Adrenal gland (tissue), 5 donors: ENCODE results near the gene OMP.

Source experiments
- POLR2A ChIP-seq, 2 donors: fragments of 450-650 bp; IDR thresholded peaks; one replicate each; pipeline ENCODE4 v1.6.1; 2017; ENCODE audit warnings: antibody characterized with exemption in 2 of 2, mild to moderate bottlenecking in 2 of 2, moderate library complexity in 1 of 2
- TF ChIP-seq, protein P1 (sequence below), 6 experiments: fragments of 450-650 bp in 4 of 6; fragments of 200-600 bp in 2 of 6; sonication (generic) in 1 of 6; IDR thresholded peaks; 1 replicate in 5 of 6; 2 replicates in 1 of 6; pipeline versions ENCODE4 v1.5.1 to v1.8.0; 2016 to 2021; ENCODE audit warnings: antibody characterized with exemption in 6 of 6, mild to moderate bottlenecking in 2 of 6, moderate library complexity in 1 of 6
- donor health status: DM: no; HTN: no; CAD: no.

GRCh38 chr11:77111277-77111676 is 8.6 kb downstream of the OMP start:
- TF ChIP-seq, protein P1, sequence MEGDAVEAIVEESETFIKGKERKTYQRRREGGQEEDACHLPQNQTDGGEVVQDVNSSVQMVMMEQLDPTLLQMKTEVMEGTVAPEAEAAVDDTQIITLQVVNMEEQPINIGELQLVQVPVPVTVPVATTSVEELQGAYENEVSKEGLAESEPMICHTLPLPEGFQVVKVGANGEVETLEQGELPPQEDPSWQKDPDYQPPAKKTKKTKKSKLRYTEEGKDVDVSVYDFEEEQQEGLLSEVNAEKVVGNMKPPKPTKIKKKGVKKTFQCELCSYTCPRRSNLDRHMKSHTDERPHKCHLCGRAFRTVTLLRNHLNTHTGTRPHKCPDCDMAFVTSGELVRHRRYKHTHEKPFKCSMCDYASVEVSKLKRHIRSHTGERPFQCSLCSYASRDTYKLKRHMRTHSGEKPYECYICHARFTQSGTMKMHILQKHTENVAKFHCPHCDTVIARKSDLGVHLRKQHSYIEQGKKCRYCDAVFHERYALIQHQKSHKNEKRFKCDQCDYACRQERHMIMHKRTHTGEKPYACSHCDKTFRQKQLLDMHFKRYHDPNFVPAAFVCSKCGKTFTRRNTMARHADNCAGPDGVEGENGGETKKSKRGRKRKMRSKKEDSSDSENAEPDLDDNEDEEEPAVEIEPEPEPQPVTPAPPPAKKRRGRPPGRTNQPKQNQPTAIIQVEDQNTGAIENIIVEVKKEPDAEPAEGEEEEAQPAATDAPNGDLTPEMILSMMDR (IDR thresholded peaks at IDR 0.05), result no peak
- TF ChIP-seq POLR2A (IDR thresholded peaks at IDR 0.05), result no peak
